Ishikawa (cell line): Measurements from ENCODE around the gene ARHGAP19.

Experiments
- EP300 ChIP-seq: IDR thresholded peaks from 2 replicates; pipeline ENCODE4 v1.6.1; 2012; ENCODE audit warnings: borderline replicate concordance
- FOXM1 ChIP-seq: IDR thresholded peaks from 2 replicates; pipeline ENCODE4 v1.6.1; 2012; ENCODE audit warnings: low read depth, borderline replicate concordance
- YY1 ChIP-seq: IDR thresholded peaks from 2 replicates; pipeline ENCODE4 v1.6.1; 2012; ENCODE audit warnings: low read depth
- ZBTB7A ChIP-seq: IDR thresholded peaks from 2 replicates; pipeline ENCODE4 v1.6.1; 2012; ENCODE audit warnings: low read depth

- TF ChIP-seq ZBTB7A, result peak; percentile 82
- no peak for TF ChIP-seq EP300
- no peak for TF ChIP-seq YY1
- TF ChIP-seq FOXM1, result no peak
Measured at GRCh38 chr10:97185326-97186058, 106.9 kb downstream of the ARHGAP19 start, which contains the start of gene SLIT1.
